Measurements from ENCODE around the gene BMPR1B.

The BMPR1B gene
- total RNA-seq: 0 to 0.17 (median 0.09) reads per million in 3 donors

DNA sequence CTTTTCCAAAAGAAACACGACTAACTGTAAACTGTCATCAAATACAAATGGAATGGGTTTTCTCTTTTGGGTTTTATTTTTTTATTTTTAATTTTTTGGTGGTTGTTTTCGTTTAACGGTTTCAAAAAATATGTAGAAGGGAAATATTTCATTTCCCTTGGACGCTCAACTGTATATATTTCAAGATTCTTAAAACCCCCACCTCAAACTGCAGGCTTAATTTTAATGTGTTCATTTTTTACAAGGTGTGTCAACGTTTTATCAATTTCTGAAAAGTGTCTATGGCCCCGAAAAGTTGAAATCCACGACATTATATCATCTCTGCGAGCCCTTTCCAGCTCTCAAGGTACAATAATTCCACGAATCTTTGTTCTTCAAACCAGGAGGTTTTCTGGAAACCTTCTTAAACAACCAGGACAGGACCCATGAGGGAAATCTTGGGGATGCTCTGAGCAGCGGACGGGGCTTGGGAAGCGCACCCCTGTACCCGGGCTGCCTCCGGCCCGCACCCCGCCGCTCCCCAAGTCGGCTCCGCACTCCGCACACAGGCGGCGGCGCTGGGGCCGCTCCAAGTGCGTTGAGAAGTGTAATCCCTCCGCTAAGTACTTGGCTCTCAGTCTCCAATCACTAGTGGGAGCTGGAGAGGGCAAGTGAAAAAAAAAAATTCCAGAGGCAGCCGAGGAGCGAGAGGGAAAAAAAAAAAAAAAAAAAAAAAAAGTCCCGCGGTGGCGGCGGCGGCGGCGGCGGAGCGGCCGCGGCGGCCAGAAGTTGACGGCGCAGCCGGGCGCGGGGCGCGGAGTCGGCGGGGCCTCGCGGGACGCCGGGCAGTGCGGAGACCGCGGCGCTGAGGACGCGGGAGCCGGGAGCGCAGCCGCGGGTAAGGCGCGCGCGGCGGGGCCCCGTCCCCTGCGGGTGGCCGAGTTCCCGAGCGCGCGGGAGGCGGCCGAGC, at the start of gene BMPR1B:
Gene BMPR1B, plus strand, starts transcription at position 764 of the 949 bp plus-strand sequence. CDS start 346,470 bp downstream, outside the sequence.
- no peaks in the 10 kb centered on the region for H3K9me3 ChIP-seq (ENCODE audit: control insufficient read depth, low read length)
- DNase-seq: no peak
- H3K4me1 ChIP-seq (ENCODE audit: control insufficient read depth, insufficient read depth, low read length, poor library complexity, severe bottlenecking): peaks cover 2% of the 10 kb centered on the region
- H3K36me3 ChIP-seq (ENCODE audit: control insufficient read depth, insufficient read depth, low read length): no peaks in the 10 kb centered on the region
- peaks cover 13% of the 10 kb centered on the region for H3K27me3 ChIP-seq (replicated peaks; ENCODE audit: control insufficient read depth, insufficient read depth, low read length, poor library complexity, severe bottlenecking)
- H3K27ac ChIP-seq (ENCODE audit: insufficient read depth, low read length, poor library complexity, severe bottlenecking): no peak within 1 kb of the TSS
- no peak within 1 kb of the TSS for H3K4me3 ChIP-seq (ENCODE audit: insufficient read depth, low read depth, low read length, poor library complexity, severe bottlenecking)

DNA sequence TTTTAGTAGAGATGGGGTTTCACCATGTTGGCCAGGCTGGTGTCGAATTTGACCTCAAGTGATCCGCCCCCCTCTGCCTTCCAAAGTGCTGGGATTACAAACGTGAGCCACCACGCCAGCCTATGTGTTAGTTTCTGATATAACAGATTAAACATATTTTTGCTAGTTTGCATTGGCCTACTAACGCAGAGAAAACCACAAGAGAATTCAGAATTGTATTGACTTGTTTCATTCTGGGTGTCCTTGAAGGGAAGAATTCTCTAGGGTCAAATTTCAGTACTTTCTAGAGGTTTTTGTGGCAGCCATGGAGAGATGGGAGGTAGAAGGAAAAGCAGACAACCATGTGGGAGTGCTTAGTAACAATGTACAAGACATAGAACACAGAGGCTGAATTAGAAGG, 46.1 kb upstream of the BMPR1B start:
- Histone ChIP-seq H3K9me3 (ENCODE audit: control insufficient read depth, low read length) (no peaks in the 10 kb centered on the region), H3K4me3 (ENCODE audit: insufficient read depth, low read depth, low read length, poor library complexity, severe bottlenecking) (no peak overlapping the region), H3K27me3 (replicated peaks; ENCODE audit: control insufficient read depth, insufficient read depth, low read length, poor library complexity, severe bottlenecking) (no peaks in the 10 kb centered on the region), H3K27ac (ENCODE audit: insufficient read depth, low read length, poor library complexity, severe bottlenecking) (no peak overlapping the region), H3K36me3 (ENCODE audit: control insufficient read depth, insufficient read depth, low read length) (no peaks in the 10 kb centered on the region), H3K4me1 (ENCODE audit: control insufficient read depth, insufficient read depth, low read length, poor library complexity, severe bottlenecking) (no peaks in the 10 kb centered on the region)
- no peak for DNase-seq

DNA sequence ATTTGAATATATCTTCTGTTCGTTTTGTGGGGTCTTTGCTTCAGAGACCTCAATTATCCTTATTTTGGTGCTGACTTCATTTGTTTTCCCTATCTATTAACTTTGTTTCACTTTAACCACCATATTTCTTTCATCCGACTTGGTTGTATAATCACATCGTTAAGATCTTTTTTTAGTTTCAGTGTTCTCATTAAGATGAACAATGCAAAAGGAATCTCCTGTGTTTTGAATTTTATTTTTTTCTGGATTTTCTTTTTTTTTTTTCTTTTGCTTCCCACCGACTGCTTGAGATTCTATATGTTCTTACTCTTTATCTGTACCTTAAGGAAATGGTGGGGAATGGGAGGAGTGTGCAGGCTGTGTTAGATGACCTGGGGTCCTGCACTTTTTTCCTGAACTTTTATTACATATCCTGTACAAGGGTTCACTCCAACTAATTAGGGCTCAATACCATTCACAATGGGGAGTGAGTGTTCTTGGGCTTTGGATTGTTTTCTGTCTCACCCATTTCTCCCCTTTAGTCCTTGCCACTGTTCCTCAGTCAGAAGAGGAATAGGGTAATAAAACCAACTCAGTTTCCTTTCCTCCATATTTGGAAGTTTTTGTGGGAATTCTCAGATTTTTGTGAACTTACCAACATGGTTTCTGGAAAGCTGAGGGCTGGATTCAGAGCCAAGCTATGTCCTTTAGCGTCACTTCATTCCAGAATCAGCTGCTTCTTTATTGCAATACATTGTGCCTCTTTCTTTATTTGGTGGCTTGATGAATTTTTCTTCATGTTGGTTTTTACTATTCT, 43.2 kb upstream of the BMPR1B start:
- Histone ChIP-seq H3K27ac (ENCODE audit: insufficient read depth, low read length, poor library complexity, severe bottlenecking) (no peak overlapping the region), H3K36me3 (ENCODE audit: control insufficient read depth, insufficient read depth, low read length) (no peaks in the 10 kb centered on the region), H3K9me3 (ENCODE audit: control insufficient read depth, low read length) (no peaks in the 10 kb centered on the region), H3K4me3 (ENCODE audit: insufficient read depth, low read depth, low read length, poor library complexity, severe bottlenecking) (no peak overlapping the region), H3K27me3 (replicated peaks; ENCODE audit: control insufficient read depth, insufficient read depth, low read length, poor library complexity, severe bottlenecking) (no peaks in the 10 kb centered on the region), H3K4me1 (ENCODE audit: control insufficient read depth, insufficient read depth, low read length, poor library complexity, severe bottlenecking) (no peaks in the 10 kb centered on the region)
- DNase-seq: no peak

DNA sequence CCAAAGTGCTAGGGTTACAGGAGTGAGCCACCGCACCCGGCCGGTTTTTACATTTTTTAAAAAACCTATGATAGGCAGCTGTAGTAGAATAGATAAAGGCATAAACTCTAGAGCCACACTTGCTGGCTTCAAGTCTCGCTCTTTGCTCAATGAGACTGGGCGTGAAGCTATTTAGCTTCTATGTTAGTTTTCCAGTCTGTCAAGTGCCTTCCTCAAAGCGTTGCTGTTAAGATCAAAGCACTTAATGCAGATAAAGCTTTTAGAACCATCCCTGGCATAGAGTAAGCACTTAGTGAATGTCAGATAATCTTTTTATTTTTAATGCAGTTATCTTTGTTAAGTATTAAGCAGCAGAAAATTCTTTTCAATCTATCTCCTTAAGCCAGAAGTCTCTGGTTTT, 42.0 kb upstream of the BMPR1B start:
- no peak overlapping the region for H3K27ac ChIP-seq (ENCODE audit: insufficient read depth, low read length, poor library complexity, severe bottlenecking)
- no peaks in the 10 kb centered on the region for H3K4me1 ChIP-seq (ENCODE audit: control insufficient read depth, insufficient read depth, low read length, poor library complexity, severe bottlenecking)
- no peaks in the 10 kb centered on the region for H3K36me3 ChIP-seq (ENCODE audit: control insufficient read depth, insufficient read depth, low read length)
- H3K9me3 ChIP-seq (ENCODE audit: control insufficient read depth, low read length): no peaks in the 10 kb centered on the region
- H3K27me3 ChIP-seq (replicated peaks; ENCODE audit: control insufficient read depth, insufficient read depth, low read length, poor library complexity, severe bottlenecking): no peaks in the 10 kb centered on the region
- H3K4me3 ChIP-seq (ENCODE audit: insufficient read depth, low read depth, low read length, poor library complexity, severe bottlenecking): no peak overlapping the region
- DNase-seq: no peak

DNA sequence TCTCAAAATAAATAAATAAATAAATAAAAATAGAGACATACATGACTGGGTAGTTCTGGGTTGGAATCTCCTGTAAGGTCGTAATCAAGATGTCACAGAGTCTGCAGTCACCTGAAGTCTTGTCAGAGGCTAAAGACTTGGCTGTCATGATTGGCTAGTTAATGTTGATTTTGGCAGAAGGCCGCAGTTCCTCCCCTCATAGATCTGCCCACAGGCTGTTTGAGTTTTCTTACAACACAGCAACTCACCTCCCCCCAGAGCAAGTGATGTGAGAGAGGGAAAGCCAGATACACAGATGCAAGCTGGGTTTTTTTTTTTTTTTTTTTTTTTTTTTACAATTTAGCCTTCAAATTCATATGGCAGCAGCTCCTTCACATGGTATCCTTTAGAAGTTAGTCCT, 36.4 kb upstream of the BMPR1B start:
- no peaks in the 10 kb centered on the region for H3K36me3 ChIP-seq (ENCODE audit: control insufficient read depth, insufficient read depth, low read length)
- no peak overlapping the region for H3K4me3 ChIP-seq (ENCODE audit: insufficient read depth, low read depth, low read length, poor library complexity, severe bottlenecking)
- H3K27me3 ChIP-seq (replicated peaks; ENCODE audit: control insufficient read depth, insufficient read depth, low read length, poor library complexity, severe bottlenecking): no peaks in the 10 kb centered on the region
- H3K4me1 ChIP-seq (ENCODE audit: control insufficient read depth, insufficient read depth, low read length, poor library complexity, severe bottlenecking): no peaks in the 10 kb centered on the region
- no peaks in the 10 kb centered on the region for H3K9me3 ChIP-seq (ENCODE audit: control insufficient read depth, low read length)
- no peak for DNase-seq
- H3K27ac ChIP-seq (ENCODE audit: insufficient read depth, low read length, poor library complexity, severe bottlenecking): no peak overlapping the region

DNA sequence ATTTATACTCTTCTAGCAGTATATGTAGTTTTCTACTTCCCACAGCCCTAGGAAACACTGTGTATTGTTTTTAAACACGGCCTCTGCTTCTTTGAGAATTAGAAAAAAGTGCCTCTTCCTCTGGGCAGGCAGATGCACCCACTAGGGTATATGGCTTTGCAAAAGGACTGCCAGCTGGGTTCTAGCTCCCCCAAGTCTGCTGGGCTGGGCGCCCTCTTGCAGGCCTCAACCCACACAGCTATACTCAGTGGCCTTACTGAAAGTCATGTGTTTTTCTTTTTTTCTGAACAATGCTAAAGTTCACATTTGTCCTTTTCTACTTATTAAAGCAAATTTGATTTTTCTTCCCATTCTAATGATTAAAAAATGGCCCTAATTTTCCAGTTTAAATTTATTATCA, 35.5 kb upstream of the BMPR1B start:
- Histone ChIP-seq H3K4me1 (ENCODE audit: control insufficient read depth, insufficient read depth, low read length, poor library complexity, severe bottlenecking) (no peaks in the 10 kb centered on the region), H3K27ac (ENCODE audit: insufficient read depth, low read length, poor library complexity, severe bottlenecking) (no peak overlapping the region), H3K9me3 (ENCODE audit: control insufficient read depth, low read length) (no peaks in the 10 kb centered on the region), H3K27me3 (replicated peaks; ENCODE audit: control insufficient read depth, insufficient read depth, low read length, poor library complexity, severe bottlenecking) (no peaks in the 10 kb centered on the region), H3K36me3 (ENCODE audit: control insufficient read depth, insufficient read depth, low read length) (no peaks in the 10 kb centered on the region), H3K4me3 (ENCODE audit: insufficient read depth, low read depth, low read length, poor library complexity, severe bottlenecking) (no peak overlapping the region)
- no peak for DNase-seq

DNA sequence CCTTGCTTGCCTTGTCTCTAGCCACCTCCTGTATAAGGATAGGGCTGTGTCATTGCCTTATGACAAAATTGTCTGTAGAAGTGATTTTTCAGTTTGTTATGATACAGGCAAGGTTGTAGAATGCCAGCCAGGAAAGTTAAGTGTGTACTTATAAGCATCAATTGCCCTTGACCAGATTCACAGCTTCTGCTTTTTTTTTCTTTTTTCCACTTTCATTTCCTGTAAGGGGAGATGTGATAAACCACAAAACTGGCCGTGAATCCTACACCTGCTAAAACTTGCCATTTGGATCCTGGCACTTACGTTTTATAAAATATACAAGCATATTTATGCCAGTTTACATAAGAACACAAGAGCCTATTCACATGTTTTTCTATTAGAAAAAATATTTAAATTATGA, 35.0 kb upstream of the BMPR1B start:
- Histone ChIP-seq H3K9me3 (ENCODE audit: control insufficient read depth, low read length) (no peaks in the 10 kb centered on the region), H3K27me3 (replicated peaks; ENCODE audit: control insufficient read depth, insufficient read depth, low read length, poor library complexity, severe bottlenecking) (no peaks in the 10 kb centered on the region), H3K4me3 (ENCODE audit: insufficient read depth, low read depth, low read length, poor library complexity, severe bottlenecking) (no peak overlapping the region), H3K4me1 (ENCODE audit: control insufficient read depth, insufficient read depth, low read length, poor library complexity, severe bottlenecking) (no peaks in the 10 kb centered on the region), H3K27ac (ENCODE audit: insufficient read depth, low read length, poor library complexity, severe bottlenecking) (no peak overlapping the region), H3K36me3 (ENCODE audit: control insufficient read depth, insufficient read depth, low read length) (no peaks in the 10 kb centered on the region)
- no peak for DNase-seq

DNA sequence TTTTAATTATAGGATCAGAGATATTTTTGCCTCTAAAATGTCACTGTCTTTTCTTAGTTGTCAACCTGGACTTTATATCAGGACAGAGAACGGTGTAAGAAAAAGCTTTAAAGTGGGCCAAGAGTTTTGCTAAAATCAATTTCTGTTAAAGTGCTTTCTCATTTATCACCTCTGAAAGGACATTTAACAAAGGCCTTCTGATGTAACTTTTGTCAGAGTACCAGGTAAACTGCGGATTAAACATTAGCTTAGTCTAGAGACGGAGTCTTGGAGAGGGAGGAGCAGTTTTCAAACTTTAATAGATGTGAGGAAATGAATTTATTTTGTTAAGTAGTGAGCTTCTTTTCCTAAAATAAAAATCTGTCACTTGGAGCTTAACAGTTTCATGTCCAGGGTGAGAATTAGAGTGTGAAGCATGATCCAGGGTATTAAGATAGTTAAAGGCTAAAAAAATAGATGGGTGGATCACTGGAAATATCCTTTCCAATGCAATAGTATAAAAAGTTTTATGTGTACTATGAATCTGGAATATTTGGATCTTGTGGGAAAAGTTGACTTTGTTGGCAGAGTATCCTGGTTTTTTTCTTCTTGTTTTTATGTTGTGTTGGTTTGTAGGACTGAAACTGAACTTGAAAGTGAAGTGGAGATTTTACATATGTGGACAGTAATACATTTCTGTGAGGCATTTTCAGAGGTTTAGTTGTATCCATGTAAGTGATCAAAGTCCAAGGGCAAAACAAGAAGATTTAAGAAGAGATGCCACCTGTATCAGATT, 33.6 kb upstream of the BMPR1B start:
- Histone ChIP-seq H3K9me3 (ENCODE audit: control insufficient read depth, low read length) (no peaks in the 10 kb centered on the region), H3K4me3 (ENCODE audit: insufficient read depth, low read depth, low read length, poor library complexity, severe bottlenecking) (no peak overlapping the region), H3K36me3 (ENCODE audit: control insufficient read depth, insufficient read depth, low read length) (no peaks in the 10 kb centered on the region), H3K4me1 (ENCODE audit: control insufficient read depth, insufficient read depth, low read length, poor library complexity, severe bottlenecking) (no peaks in the 10 kb centered on the region), H3K27ac (ENCODE audit: insufficient read depth, low read length, poor library complexity, severe bottlenecking) (no peak overlapping the region), H3K27me3 (replicated peaks; ENCODE audit: control insufficient read depth, insufficient read depth, low read length, poor library complexity, severe bottlenecking) (no peaks in the 10 kb centered on the region)
- no peak for DNase-seq

DNA sequence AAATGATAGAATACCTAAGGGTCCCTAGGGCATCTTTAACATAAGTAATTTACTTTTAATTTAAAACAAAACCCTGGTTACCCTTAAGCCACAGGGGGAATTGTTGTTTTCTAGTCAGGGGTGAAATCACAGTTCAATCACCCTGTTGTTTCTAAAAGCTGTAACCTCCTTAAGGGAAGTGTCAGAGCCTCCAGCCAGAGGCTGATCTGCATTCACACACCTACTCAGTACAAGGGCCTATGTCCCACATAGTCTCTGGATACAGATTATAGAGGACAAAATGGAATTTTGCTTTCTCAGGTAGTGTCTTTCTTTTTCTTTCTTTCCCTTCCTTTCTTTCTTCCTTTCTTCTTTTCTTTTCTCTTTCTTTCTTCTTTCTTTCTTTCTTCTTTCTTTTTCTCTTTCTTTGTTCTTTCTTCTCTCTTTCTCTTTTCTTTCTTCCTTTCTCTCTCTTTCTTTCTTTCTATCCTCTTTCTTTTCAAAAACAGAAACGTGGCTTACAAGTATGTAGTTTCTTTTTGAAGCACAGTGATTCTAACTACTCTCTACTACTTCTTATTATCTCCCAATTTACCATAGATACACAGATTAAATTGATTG, 31.1 kb upstream of the BMPR1B start:
- no peaks in the 10 kb centered on the region for H3K9me3 ChIP-seq (ENCODE audit: control insufficient read depth, low read length)
- H3K27ac ChIP-seq (ENCODE audit: insufficient read depth, low read length, poor library complexity, severe bottlenecking): no peak overlapping the region
- H3K36me3 ChIP-seq (ENCODE audit: control insufficient read depth, insufficient read depth, low read length): no peaks in the 10 kb centered on the region
- H3K4me1 ChIP-seq (ENCODE audit: control insufficient read depth, insufficient read depth, low read length, poor library complexity, severe bottlenecking): no peaks in the 10 kb centered on the region
- no peaks in the 10 kb centered on the region for H3K27me3 ChIP-seq (replicated peaks; ENCODE audit: control insufficient read depth, insufficient read depth, low read length, poor library complexity, severe bottlenecking)
- no peak overlapping the region for H3K4me3 ChIP-seq (ENCODE audit: insufficient read depth, low read depth, low read length, poor library complexity, severe bottlenecking)
- DNase-seq: no peak
